HL-60 (cell line): ENCODE data around the gene GRID1.

Source experiments
- DNase-seq, 2 experiments: peaks; one replicate each; pipeline ENCODE4 v3.0.0-alpha.2; 2010 to 2020; ENCODE audit warnings: low read depth in 1 of 2, low spot score in 1 of 2
- H3K27ac ChIP-seq: fragments of 250-450 bp; sonication (Bioruptor Pico); replicated peaks from 2 replicates; pipeline ENCODE4 v1.5.1; 2020; ENCODE audit warnings: mild to moderate bottlenecking, moderate library complexity
- H3K27me3 ChIP-seq: fragments of 250-450 bp; sonication (Bioruptor Pico); 2 replicates; pipeline ENCODE4 v1.5.1; 2021; ENCODE audit warnings: mild to moderate bottlenecking, moderate library complexity; ENCODE audit not compliant: insufficient read depth, poor library complexity, severe bottlenecking
- H3K4me3 ChIP-seq: replicated peaks from 2 replicates; pipeline ENCODE4 v1.5.1; 2011; ENCODE audit warnings: mild to moderate bottlenecking, control low read depth, low read length; ENCODE audit not compliant: insufficient read depth
- GABPA ChIP-seq: IDR thresholded peaks from 2 replicates; pipeline ENCODE4 v1.6.1; 2012; ENCODE audit warnings: low read depth
- POLR2AphosphoS5 ChIP-seq: IDR thresholded peaks from 2 replicates; pipeline ENCODE4 v1.6.1; 2012; ENCODE audit warnings: low read depth
- SPI1 ChIP-seq: IDR thresholded peaks from 2 replicates; pipeline ENCODE4 v1.6.1; 2012; ENCODE audit warnings: low read depth, mild to moderate bottlenecking, borderline replicate concordance
- TF ChIP-seq, protein P1 (sequence below): IDR thresholded peaks from one replicate; pipeline ENCODE4 v1.5.1; 2011; ENCODE audit warnings: low read length, control low read depth, inconsistent platforms; ENCODE audit not compliant: insufficient read depth
- TF ChIP-seq, protein P2 (sequence below): IDR thresholded peaks from 2 replicates; pipeline ENCODE4 v1.6.1; 2012; ENCODE audit warnings: low read depth; ENCODE audit not compliant: insufficient replicate concordance

The GRID1 gene

DNA sequence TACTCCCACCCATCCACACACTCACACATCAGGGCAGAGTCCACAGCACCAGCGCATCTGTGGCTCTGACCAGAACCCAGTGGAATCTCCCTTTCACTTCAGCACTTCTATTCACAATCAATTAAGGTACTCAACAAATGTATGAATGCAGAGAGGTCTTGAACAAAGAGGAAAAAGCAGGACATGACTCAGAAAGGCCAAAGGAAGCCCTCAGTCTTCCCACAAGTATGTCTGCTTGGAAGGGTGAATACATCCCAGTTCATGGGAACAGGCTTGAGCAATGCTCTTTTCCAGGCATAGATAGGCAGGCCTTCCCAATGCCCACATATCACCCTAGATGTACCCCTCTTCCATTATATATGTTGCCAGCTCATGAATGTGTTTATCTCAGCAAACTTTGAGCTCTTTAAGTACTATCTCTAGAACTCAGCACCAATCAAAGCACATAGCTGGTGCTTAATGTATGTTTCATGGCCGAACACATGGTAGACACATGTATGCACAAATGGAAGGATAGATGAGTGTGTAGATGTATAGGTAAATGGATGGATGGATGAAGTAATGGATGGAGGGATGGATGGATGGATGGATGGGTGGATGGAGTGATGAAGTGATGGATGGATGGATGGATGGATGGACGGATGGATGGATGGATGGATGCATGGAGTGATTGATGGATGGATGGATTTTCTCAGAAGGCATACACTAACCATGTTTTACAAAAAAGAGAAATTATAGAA lies 507.6 kb downstream of the GRID1 start:
- Histone ChIP-seq H3K4me3 (no peak overlapping the region), H3K27me3 (no peaks in the 10 kb centered on the region), H3K27ac (no peak overlapping the region)
- DNase-seq, result no peak
- TF ChIP-seq POLR2AphosphoS5 (no peak), SPI1 (no peak), GABPA (no peak)
- TF ChIP-seq, protein P1, sequence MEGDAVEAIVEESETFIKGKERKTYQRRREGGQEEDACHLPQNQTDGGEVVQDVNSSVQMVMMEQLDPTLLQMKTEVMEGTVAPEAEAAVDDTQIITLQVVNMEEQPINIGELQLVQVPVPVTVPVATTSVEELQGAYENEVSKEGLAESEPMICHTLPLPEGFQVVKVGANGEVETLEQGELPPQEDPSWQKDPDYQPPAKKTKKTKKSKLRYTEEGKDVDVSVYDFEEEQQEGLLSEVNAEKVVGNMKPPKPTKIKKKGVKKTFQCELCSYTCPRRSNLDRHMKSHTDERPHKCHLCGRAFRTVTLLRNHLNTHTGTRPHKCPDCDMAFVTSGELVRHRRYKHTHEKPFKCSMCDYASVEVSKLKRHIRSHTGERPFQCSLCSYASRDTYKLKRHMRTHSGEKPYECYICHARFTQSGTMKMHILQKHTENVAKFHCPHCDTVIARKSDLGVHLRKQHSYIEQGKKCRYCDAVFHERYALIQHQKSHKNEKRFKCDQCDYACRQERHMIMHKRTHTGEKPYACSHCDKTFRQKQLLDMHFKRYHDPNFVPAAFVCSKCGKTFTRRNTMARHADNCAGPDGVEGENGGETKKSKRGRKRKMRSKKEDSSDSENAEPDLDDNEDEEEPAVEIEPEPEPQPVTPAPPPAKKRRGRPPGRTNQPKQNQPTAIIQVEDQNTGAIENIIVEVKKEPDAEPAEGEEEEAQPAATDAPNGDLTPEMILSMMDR, result no peak
- TF ChIP-seq, protein P2, sequence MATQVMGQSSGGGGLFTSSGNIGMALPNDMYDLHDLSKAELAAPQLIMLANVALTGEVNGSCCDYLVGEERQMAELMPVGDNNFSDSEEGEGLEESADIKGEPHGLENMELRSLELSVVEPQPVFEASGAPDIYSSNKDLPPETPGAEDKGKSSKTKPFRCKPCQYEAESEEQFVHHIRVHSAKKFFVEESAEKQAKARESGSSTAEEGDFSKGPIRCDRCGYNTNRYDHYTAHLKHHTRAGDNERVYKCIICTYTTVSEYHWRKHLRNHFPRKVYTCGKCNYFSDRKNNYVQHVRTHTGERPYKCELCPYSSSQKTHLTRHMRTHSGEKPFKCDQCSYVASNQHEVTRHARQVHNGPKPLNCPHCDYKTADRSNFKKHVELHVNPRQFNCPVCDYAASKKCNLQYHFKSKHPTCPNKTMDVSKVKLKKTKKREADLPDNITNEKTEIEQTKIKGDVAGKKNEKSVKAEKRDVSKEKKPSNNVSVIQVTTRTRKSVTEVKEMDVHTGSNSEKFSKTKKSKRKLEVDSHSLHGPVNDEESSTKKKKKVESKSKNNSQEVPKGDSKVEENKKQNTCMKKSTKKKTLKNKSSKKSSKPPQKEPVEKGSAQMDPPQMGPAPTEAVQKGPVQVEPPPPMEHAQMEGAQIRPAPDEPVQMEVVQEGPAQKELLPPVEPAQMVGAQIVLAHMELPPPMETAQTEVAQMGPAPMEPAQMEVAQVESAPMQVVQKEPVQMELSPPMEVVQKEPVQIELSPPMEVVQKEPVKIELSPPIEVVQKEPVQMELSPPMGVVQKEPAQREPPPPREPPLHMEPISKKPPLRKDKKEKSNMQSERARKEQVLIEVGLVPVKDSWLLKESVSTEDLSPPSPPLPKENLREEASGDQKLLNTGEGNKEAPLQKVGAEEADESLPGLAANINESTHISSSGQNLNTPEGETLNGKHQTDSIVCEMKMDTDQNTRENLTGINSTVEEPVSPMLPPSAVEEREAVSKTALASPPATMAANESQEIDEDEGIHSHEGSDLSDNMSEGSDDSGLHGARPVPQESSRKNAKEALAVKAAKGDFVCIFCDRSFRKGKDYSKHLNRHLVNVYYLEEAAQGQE, result no peak

DNA sequence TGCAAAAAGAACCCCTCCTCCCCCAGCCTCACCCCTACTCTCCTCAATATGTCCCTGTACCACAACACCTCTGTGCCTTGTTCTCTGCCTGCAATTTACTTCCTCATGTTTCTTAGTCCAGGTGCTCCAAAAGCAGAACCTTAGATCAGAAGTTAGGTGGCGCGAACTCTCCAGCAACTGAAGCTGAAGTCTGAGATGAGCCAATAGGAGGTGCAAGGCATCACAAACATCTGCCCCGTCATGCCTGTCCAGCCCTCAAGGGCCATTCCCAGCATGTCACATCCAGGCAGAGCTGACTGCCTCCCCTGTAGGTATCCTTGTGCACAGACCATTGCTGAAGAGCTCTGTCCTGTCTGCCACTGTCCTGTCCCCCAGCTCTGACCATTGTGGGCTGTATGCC lies 508.8 kb downstream of the GRID1 start:
- no peak for TF ChIP-seq SPI1
- no peak for TF ChIP-seq GABPA
- TF ChIP-seq, protein P2, result no peak
- TF ChIP-seq, protein P1, result no peak
- TF ChIP-seq POLR2AphosphoS5, result no peak
- H3K27me3 ChIP-seq, result no peaks in the 10 kb centered on the region

DNA sequence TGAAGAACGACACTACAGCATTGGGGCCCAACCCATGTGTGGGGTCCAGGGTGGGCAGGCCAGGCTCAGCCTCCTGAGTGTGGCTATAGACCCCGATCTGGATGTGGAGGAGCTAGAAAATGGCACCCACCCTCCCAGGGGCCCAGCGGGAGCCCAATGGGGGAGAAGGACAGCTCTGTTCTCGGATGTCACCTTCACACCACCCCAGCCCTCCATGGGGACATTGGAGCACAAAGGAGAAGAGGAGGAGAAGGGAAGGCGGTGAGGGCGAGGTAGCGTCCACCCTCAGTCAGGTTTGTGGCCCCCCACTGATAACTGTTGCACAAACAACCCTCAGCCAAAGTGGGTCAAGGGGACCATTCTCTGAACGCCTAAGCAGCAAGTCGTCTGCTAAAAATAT lies 509.3 kb downstream of the GRID1 start:
- TF ChIP-seq GABPA, result no peak
- no peak for TF ChIP-seq SPI1
- TF ChIP-seq, protein P1, result no peak
- TF ChIP-seq POLR2AphosphoS5, result no peak
- TF ChIP-seq, protein P2, result no peak
- H3K27me3 ChIP-seq, result no peaks in the 10 kb centered on the region
- DNase-seq, result no peak
- no peak overlapping the region for H3K4me3 ChIP-seq
- H3K27ac ChIP-seq, result no peak overlapping the region

More for the DNA sequence above, 508.8 kb downstream of the GRID1 start:
- H3K4me3 ChIP-seq, result no peak overlapping the region
- H3K27ac ChIP-seq, result no peak overlapping the region
- no peak for DNase-seq
